Right hindlimb (tissue), 1 donor: ENCODE results near the gene MS4A6E.

Experiments used
- DNase-seq: peaks from one replicate; pipeline ENCODE4 v3.0.0-alpha.2; 2018

The MS4A6E gene

DNA sequence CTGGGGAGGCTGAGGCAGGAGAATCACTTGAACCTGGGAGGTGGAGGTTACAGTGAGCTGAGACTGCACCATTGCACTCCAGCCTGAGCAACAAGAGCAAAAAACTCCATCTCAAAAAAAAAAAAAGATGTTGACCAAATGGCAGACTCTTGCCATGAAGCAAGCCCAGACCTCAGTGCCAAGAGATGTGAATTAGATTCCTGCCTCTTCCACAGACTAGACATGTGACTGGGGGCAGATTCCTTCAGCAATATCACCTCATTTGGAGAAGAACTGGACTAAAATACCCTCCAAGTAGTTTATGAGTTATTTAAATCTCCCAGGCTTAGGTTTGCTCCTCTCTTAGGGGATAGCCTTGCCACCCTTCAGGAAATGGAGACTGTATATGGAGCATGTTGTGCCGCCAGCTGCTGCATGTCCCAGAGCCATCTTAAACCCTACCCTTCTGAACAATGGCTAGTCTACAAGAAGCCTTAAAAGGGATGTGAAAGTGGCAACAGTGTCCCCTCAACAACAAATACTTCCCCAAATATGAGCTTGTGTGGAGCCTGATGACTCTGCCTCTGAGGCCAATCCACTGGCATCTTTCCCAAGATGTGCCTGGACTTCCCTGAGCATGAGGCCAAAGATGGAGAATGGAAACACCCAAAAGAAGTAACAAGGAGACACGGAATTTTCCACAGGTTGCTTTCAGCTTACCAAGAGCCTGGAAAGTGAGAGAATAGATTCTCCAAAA is 50.5 kb downstream of the MS4A6E start:
- peak; percentile 20 for DNase-seq

DNA sequence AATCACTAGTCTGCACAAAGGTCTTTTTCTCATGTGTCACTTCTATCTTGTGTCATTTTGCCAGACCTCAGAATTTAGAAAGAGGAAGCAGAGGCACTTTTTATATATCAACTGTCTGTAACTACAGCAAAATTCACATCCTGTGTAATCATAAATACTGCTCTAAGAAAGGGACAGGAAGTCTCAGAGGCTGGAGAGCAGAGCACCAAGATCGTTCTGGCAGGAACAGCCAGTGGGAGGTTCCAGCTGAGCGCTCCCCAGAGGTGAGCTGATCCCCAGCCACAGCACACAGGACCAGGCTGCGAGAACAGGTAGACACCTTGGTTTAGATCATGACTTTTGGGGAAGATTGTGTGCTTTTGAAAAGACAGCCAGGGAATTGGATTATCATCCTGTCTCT is 51.3 kb downstream of the MS4A6E start, which contains the start of gene MS4A7:
TSS of gene MS4A7 (plus strand) at position 179 of the 400 bp plus-strand sequence. CDS start 4,610 bp downstream, outside the sequence.
- peak; percentile 30 for DNase-seq

GRCh38 chr11:60389279-60389910 is 62.3 kb downstream of the MS4A6E start:
- no peak for DNase-seq

DNA sequence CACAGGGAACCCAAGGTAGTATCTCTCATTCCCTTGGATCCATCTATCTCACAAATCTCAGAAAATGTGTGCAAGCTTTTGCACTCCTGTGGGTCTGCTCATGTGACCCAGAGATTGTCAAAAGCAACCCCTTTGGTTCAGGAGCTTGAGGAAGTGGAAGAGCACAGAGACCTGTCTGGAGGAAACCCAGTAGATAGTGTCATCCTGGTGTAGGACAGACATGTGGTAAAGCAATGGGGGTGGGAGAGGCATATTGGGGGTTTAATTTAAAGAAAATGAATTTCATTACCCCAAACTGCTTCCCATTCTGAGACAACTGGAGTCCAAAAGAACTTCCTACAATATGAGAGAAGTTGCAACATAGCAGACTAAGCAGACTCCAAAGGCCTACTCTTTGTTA is 63.4 kb downstream of the MS4A6E start:
- no peak for DNase-seq
